Stimulated activated naive B cell treated with anti-CD40 and anti-IgM and Interleukin-4, amounts not matched to agents 10 μg/mL and 1 μg/mL and 100 μg/mL, for 72 hours (primary cell): ENCODE measurements around the gene IGLL1.
"Not testable (repeated sequence)": the region's sequence is repeated elsewhere in the genome, so short reads cannot be mapped to it uniquely, and the experiment has no call there.

Experiments used
- ATAC-seq, 2 donors: fragments of 150-1000 bp; cut with Tn5 transposase; replicated peaks; 2 replicates each; pipeline ENCODE4 v1.10.0; 2021; ENCODE audit warnings: moderate library complexity in 1 of 2
- DNase-seq: peaks from one replicate; pipeline ENCODE4 v3.0.0; 2021
- H3K27ac Mint-ChIP-seq: one replicate; pipeline ENCODE4 v1.8.0; 2022; ENCODE audit warnings: mild to moderate bottlenecking, mixed read lengths
- H3K27me3 Mint-ChIP-seq, 2 donors: one replicate each; pipeline ENCODE4 v1.8.0; 2022; ENCODE audit warnings: mixed read lengths in 2 of 2
- H3K36me3 Mint-ChIP-seq, 2 donors: one replicate each; pipeline ENCODE4 v1.8.0; 2022; ENCODE audit warnings: mixed read lengths in 2 of 2, mild to moderate bottlenecking in 1 of 2
- H3K4me1 Mint-ChIP-seq, 2 donors: one replicate each; pipeline ENCODE4 v1.8.0; 2022; ENCODE audit warnings: mixed read lengths in 2 of 2, mild to moderate bottlenecking in 1 of 2
- H3K4me3 Mint-ChIP-seq, 2 donors: one replicate each; pipeline ENCODE4 v1.8.0; 2022; ENCODE audit warnings: mild to moderate bottlenecking in 2 of 2, mixed read lengths in 2 of 2, moderate library complexity in 1 of 2
- H3K9me3 Mint-ChIP-seq, 2 donors: one replicate each; pipeline ENCODE4 v1.8.0; 2022; ENCODE audit warnings: mixed read lengths in 2 of 2, mild to moderate bottlenecking in 1 of 2

Gene IGLL1

DNA sequence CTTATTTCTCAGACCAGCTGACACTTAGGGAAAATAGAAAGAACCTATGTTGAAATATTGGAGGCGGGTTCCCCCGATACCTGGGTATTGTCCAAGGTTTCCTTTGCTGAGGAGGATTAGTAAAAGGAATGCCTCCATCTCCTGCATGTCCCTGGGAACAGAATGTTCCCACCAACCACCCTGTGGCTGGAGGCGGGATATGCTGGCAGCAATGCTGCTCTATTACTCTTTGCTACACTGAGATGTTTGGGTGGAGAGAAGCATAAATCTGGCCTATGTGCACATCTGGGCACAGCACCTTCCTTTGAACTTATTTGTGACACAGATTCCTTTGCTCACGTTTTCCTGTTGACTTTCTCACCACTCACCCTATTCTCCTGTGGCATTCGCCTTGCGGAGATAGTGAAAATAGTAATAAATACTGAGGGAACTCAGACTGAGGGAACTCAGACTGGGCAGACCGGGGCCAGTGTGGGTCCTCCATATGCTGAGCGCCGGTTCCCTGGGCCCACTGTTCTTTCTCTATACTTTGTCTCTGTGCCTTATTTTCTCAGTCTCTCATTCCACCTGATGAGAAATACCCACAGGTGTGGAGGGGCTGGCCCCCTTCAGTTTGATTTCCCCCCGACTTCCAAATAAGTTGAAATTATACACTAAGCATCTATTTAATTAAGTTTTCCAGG lies 32.1 kb downstream of the IGLL1 start:
- H3K36me3 Mint-ChIP-seq: peaks cover 0 to 3% of the 10 kb centered on the region in 2 donors
- H3K27ac Mint-ChIP-seq: no peak overlapping the region
- peaks cover 3 to 6% of the 10 kb centered on the region in 2 donors for H3K9me3 Mint-ChIP-seq
- H3K27me3 Mint-ChIP-seq: no peaks in the 10 kb centered on the region
- no peaks in the 10 kb centered on the region for H3K4me1 Mint-ChIP-seq
- H3K4me3 Mint-ChIP-seq: no peak overlapping the region
- DNase-seq: no peak
- ATAC-seq: no peak

DNA sequence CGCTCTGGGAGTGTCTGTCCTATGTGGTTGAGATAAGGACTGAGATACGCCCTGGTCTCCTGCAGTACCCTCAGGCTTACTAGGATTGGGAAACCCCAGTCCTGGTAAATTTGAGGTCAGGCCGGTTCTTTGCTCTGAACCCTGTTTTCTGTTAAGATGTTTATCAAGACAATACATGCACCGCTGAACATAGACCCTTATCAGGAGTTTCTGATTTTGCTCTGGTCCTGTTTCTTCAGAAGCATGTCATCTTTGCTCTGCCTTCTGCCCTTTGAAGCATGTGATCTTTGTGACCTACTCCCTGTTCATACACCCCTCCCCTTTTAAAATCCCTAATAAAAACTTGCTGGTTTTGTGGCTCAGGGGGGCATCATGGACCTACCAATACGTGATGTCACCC lies 32.7 kb downstream of the IGLL1 start:
- ATAC-seq, H3K27ac Mint-ChIP-seq: not testable (repeated sequence)

DNA sequence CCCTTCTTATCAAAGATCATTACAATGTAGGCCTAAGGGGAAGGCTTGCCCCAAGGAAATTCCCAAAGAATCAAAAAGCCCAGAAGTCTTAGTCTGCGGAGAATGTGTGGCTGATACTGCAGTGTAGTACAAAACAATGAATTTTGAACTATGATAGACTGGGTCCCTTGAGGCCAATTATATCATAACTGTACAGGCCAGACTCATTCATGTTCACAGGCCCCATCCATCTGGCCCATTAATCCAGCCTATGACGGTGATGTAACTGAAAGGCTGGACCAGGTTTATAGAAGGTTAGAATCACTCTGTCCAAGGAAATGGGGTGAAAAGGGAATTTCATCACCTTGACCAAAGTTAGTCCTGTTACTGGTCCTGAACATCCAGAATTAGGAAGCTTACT lies 35.2 kb downstream of the IGLL1 start:
- Mint-ChIP-seq H3K4me1 (peaks cover 0 to under 1% of the 10 kb centered on the region in 2 donors), H3K27ac (no peak overlapping the region), H3K4me3 (no peak overlapping the region), H3K27me3 (no peaks in the 10 kb centered on the region), H3K9me3 (peaks cover 3 to 6% of the 10 kb centered on the region in 2 donors), H3K36me3 (peaks cover 0 to 3% of the 10 kb centered on the region in 2 donors)
- DNase-seq (no peak), ATAC-seq (no peak)

More for the DNA sequence above, 32.7 kb downstream of the IGLL1 start:
- not testable (repeated sequence) for H3K36me3 Mint-ChIP-seq, DNase-seq, H3K27me3 Mint-ChIP-seq, H3K4me3 Mint-ChIP-seq, H3K4me1 Mint-ChIP-seq, H3K9me3 Mint-ChIP-seq

DNA sequence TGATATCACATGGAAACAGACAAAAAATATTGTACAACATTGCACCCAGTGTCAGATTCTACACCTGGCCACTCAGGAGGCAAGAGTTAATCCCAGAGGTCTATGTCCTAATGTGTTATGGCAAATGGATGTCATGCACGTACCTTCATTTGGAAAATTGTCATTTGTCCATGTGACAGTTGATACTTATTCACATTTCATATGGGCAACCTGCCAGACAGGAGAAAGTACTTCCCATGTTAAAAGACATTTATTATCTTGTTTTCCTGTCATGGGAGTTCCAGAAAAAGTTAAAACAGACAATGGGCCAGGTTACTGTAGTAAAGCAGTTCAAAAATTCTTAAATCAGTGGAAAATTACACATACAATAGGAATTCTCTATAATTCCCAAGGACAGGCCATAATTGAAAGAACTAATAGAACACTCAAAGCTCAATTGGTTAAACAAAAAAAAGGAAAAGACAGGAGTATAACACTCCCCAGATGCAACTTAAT lies 36.5 kb downstream of the IGLL1 start:
- ATAC-seq, H3K4me3 Mint-ChIP-seq, H3K36me3 Mint-ChIP-seq, H3K27ac Mint-ChIP-seq, H3K27me3 Mint-ChIP-seq, H3K9me3 Mint-ChIP-seq, DNase-seq: not testable (repeated sequence)
- peaks cover 5 to 13% of the 10 kb centered on the region in 2 donors for H3K4me1 Mint-ChIP-seq

DNA sequence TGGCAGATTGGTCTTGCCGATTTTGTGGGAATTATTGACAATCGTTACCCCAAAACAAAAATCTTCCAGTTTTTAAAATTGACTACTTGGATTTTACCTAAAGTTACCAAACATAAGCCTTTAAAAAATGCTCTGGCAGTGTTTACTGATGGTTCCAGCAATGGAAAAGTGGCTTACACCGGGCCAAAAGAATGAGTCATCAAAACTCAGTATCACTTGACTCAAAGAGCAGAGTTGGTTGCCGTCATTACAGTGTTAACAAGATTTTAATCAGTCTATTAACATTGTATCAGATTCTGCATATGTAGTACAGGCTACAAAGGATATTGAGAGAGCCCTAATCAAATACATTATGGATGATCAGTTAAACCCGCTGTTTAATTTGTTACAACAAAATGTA lies 37.2 kb downstream of the IGLL1 start:
- Mint-ChIP-seq H3K4me3 (no peak overlapping the region), H3K4me1 (peaks cover 5 to 15% of the 10 kb centered on the region in 2 donors), H3K27me3 (no peaks in the 10 kb centered on the region), H3K36me3 (no peaks in the 10 kb centered on the region), H3K27ac (no peak overlapping the region), H3K9me3 (peaks cover 2 to 3% of the 10 kb centered on the region in 2 donors)
- ATAC-seq (no peak), DNase-seq (no peak)

DNA sequence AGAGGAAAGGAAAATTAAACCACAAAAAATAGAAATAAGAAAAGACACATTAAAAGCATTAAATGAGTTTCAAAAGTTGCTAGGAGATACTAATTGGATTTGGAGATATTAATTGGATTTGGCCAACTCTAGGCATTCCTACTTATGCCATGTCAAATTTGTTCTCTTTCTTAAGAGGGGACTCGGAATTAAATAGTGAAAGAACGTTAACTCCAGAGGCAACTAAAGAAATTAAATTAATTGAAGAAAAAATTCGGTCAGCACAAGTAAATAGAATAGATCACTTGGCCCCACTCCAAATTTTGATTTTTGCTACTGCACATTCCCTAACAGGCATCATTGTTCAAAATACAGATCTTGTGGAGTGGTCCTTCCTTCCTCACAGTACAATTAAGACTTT lies 37.7 kb downstream of the IGLL1 start:
- not testable (repeated sequence) for DNase-seq, H3K27me3 Mint-ChIP-seq, H3K9me3 Mint-ChIP-seq, H3K4me3 Mint-ChIP-seq, H3K27ac Mint-ChIP-seq, ATAC-seq, H3K36me3 Mint-ChIP-seq
- H3K4me1 Mint-ChIP-seq: peaks cover 5 to 15% of the 10 kb centered on the region in 2 donors

DNA sequence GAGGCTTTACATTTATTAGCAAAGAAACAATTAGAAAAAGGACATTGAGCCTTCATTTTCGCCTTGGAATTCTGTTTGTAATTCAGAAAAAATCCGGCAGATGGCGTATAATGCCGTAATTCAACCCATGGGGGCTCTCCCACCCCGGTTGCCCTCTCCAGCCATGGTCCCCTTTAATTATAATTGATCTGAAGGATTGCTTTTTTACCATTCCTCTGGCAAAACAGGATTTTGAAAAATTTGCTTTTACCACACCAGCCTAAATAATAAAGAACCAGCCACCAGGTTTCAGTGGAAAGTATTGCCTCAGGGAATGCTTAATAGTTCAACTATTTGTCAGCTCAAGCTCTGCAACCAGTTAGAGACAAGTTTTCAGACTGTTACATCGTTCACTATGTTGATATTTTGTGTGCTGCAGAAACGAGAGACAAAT lies 38.2 kb downstream of the IGLL1 start:
- DNase-seq, H3K36me3 Mint-ChIP-seq, H3K27me3 Mint-ChIP-seq, H3K27ac Mint-ChIP-seq, H3K9me3 Mint-ChIP-seq, H3K4me3 Mint-ChIP-seq, ATAC-seq: not testable (repeated sequence)
- H3K4me1 Mint-ChIP-seq: peaks cover 5 to 15% of the 10 kb centered on the region in 2 donors

DNA sequence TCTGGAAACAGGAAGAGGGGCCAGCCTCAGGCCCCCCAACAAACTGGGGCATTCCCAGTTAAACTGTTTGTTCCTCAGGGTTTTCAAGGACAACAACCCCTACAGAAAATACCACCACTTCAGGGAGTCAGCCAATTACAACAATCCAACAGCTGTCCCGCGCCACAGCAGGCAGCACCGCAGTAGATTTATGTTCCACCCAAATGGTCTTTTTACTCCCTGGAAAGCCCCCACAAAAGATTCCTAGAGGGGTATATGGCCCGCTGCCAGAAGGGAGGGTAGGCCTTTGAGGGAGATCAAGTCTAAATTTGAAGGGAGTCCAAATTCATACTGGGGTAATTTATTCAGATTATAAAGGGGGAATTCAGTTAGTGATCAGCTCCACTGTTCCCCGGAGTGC lies 39.3 kb downstream of the IGLL1 start:
- H3K27me3 Mint-ChIP-seq, H3K9me3 Mint-ChIP-seq, ATAC-seq, H3K4me3 Mint-ChIP-seq, H3K27ac Mint-ChIP-seq, H3K36me3 Mint-ChIP-seq, DNase-seq: not testable (repeated sequence)
- peaks cover 9 to 20% of the 10 kb centered on the region in 2 donors for H3K4me1 Mint-ChIP-seq

DNA sequence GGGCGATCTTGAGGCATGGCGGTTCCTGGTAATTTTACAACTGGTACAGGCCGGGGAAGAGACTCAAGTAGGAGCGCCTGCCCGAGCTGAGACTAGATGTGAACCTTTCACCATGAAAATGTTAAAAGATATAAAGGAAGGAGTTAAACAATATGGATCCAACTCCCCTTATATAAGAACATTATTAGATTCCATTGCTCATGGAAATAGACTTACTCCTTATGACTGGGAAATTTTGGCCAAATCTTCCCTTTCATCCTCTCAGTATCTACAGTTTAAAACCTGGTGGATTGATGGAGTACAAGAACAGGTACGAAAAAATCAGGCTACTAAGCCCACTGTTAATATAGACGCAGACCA lies 40.3 kb downstream of the IGLL1 start:
- H3K4me3 Mint-ChIP-seq, H3K27me3 Mint-ChIP-seq, ATAC-seq, H3K9me3 Mint-ChIP-seq, H3K27ac Mint-ChIP-seq, DNase-seq, H3K36me3 Mint-ChIP-seq: not testable (repeated sequence)
- peaks cover 13 to 26% of the 10 kb centered on the region in 2 donors for H3K4me1 Mint-ChIP-seq

DNA sequence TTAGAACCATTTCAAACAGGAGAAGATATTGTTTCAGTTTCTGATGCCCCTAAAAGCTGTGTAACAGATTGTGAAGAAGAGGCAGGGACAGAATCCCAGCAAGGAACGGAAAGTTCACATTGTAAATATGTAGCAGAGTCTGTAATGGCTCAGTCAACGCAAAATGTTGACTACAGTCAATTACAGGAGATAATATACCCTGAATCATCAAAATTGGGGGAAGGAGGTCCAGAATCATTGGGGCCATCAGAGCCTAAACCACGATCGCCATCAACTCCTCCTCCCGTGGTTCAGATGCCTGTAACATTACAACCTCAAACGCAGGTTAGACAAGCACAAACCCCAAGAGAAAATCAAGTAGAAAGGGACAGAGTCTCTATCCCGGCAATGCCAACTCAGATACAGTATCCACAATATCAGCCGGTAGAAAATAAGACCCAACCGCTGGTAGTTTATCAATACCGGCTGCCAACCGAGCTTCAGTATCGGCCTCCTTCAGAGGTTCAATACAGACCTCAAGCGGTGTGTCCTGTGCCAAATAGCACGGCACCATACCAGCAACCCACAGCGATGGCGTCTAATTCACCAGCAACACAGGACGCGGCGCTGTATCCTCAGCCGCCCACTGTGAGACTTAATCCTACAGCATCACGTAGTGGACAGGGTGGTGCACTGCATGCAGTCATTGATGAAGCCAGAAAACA lies 40.8 kb downstream of the IGLL1 start:
- Mint-ChIP-seq H3K4me1 (peaks cover 13 to 26% of the 10 kb centered on the region in 2 donors), H3K36me3 (no peaks in the 10 kb centered on the region), H3K9me3 (no peaks in the 10 kb centered on the region), H3K27me3 (peaks cover 0 to 5% of the 10 kb centered on the region in 2 donors), H3K27ac (peak overlapping the region; percentile 9), H3K4me3 (peak overlapping the region; percentile 36 to 58)
- DNase-seq (peak; percentile 70), ATAC-seq (peak; percentile 99 to 100)

DNA sequence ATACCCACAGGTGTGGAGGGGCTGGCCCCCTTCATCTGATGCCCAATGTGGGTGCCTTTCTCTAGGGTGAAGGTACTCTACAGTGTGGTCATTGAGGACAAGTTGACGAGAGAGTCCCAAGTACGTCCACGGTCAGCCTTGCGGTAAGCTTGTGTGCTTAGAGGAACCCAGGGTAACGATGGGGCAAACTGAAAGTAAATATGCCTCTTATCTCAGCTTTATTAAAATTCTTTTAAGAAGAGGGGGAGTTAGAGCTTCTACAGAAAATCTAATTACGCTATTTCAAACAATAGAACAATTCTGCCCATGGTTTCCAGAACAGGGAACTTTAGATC lies 41.4 kb downstream of the IGLL1 start:
- not testable (repeated sequence) for H3K9me3 Mint-ChIP-seq, ATAC-seq, DNase-seq, H3K4me3 Mint-ChIP-seq, H3K36me3 Mint-ChIP-seq, H3K27ac Mint-ChIP-seq, H3K27me3 Mint-ChIP-seq
- H3K4me1 Mint-ChIP-seq: peaks cover 13 to 26% of the 10 kb centered on the region in 2 donors

DNA sequence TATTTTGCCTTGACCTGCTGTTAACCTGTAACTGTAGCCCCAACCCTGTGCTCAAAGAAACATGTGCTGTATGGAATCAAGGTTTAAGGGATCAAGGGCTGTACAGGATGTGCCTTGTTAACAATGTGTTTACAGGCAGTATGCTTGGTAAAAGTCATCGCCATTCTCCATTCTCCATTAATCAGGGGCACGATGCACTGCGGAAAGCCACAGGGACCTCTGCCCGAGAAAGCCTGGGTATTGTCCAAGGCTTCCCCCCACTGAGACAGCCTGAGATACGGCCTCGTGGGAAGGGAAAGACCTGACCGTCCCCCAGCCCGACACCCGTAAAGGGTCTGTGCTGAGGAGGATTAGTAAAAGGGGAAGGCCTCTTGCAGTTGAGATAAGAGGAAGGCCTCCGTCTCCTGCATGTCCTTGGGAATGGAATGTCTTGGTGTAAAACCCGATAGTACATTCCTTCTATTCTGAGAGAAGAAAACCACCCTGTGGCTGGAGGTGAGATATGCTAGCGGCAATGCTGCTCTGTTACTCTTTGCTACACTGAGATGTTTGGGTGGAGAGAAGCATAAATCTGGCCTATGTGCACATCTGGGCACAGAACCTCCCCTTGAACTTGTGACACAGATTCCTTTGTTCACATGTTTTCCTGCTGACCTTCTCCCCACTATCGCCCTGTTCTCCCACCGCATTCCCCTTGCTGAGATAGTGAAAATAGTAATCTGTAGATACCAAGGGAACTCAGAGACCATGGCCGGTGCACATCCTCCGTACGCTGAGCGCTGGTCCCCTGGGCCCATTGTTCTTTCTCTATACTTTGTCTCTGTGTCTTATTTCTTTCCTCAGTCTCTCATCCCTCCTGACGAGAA lies 42.0 kb downstream of the IGLL1 start:
- H3K27ac Mint-ChIP-seq, H3K27me3 Mint-ChIP-seq, H3K9me3 Mint-ChIP-seq, ATAC-seq, H3K4me3 Mint-ChIP-seq, H3K36me3 Mint-ChIP-seq, DNase-seq: not testable (repeated sequence)
- H3K4me1 Mint-ChIP-seq: peaks cover 13 to 26% of the 10 kb centered on the region in 2 donors

DNA sequence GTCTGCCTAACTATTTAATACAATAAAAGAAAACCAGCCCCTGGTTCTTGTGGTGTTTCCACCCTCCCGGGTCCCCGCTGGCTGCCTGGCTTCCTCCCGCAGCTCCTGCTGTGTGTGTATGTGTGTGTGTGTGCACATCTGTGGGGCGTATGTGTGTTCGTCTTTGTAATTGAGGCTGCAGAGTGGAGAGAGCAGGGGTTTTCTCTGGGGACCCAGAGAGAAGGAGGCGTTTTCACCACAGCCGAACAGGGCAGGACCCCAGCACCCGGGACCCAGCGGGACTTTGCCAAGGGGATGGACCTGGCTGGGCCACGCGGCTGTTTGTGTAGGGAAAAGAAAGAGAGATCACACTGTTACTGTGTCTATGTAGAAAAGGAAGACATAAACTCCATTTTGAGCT lies 42.7 kb downstream of the IGLL1 start:
- no peaks in the 10 kb centered on the region for H3K9me3 Mint-ChIP-seq
- ATAC-seq (no peak), DNase-seq (no peak)
- H3K27ac Mint-ChIP-seq: no peak overlapping the region
- peaks cover 13 to 26% of the 10 kb centered on the region in 2 donors for H3K4me1 Mint-ChIP-seq
- no peaks in the 10 kb centered on the region for H3K36me3 Mint-ChIP-seq
- peaks cover 5 to 15% of the 10 kb centered on the region in 2 donors for H3K27me3 Mint-ChIP-seq
- H3K4me3 Mint-ChIP-seq: no peak overlapping the region

DNA sequence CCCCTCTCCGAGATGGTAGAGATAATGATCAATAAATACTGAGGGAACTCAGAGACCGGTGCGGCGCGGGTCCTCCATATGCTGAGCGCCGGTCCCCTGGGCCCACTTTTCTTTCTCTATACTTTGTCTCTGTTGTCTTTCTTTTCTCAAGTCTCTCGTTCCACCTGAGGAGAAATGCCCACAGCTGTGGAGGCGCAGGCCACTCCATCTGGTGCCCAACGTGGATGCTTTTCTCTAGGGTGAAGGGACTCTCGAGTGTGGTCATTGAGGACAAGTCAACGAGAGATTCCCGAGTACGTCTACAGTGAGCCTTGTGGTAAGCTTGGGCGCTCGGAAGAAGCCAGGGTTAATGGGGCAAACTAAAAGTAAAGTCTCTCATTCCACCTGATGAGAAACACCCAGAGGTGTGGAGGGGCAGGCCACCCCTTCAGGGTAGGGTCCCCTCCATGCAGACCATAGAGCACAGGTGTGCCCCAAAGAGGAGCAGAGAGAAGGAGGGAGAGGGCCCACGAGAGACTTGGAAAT lies 43.2 kb downstream of the IGLL1 start:
- no peak overlapping the region for H3K4me3 Mint-ChIP-seq
- peaks cover 13 to 26% of the 10 kb centered on the region in 2 donors for H3K4me1 Mint-ChIP-seq
- H3K27me3 Mint-ChIP-seq: peaks cover 7 to 17% of the 10 kb centered on the region in 2 donors
- no peak overlapping the region for H3K27ac Mint-ChIP-seq
- DNase-seq (no peak), ATAC-seq (no peak)
- H3K36me3 Mint-ChIP-seq: no peaks in the 10 kb centered on the region
- no peaks in the 10 kb centered on the region for H3K9me3 Mint-ChIP-seq
